ENCODE measurements around the gene SPATA6L. TPM values are rescaled to one million over a fixed set of nuclear protein-coding genes. Genes with fewer than 3 reads are reported as not detected.
"Not testable (repeated sequence)": the region's sequence is repeated elsewhere in the genome, so short reads cannot be mapped to it uniquely, and the experiment has no call there.

SPATA6L gene
- total RNA-seq, 1 donor from 2014 or later = 0.27 TPM

DNA sequence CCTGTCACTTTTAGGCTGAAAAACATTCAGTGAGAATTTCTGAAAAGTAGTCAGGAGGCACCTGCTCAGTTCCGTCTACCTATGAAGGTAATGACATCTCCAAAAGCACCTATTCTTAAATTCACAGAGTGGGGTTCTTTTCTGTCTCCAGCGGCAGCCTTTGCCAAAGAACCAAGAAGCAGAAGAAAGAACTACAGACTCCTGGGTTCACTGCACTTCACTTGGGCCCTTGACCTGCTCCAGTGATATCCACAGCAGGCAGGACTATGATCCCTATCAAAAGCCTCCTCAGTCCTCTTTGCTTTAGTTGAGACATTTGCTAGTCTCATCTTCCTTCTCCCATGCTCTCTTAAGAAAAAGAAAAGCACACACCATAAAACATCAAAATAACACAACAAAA is 23.9 kb downstream of the SPATA6L start:
- intact Hi-C loops (cut with micrococcal nuclease) = loop anchor here (5.0 kb wide), 1 partner anchor 325 kb away; no protein-coding TSS in a partner anchor

DNA sequence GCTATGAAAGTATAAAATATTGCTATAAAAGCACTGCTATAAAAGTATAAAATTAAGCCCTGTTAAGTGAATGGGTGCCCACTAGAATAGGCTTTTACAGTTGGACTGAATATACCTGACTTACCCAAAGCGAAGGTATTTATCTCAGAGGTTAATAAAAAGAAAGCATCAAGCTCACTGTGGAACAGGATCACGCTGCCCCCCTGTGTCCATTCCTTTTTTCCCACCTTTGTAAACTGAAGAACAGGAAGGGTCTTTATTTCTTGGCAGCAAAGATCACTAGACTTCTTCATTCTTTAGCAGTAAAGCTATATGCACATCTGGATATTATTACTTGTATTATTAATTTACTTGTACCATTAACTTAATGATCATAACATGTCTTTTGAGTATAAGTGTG is 26.3 kb downstream of the SPATA6L start:
- intact Hi-C loops (cut with micrococcal nuclease) = loop anchor here (2.0 to 5.0 kb wide), 2 partner anchors 253 to 323 kb away; no protein-coding TSS in a partner anchor

DNA sequence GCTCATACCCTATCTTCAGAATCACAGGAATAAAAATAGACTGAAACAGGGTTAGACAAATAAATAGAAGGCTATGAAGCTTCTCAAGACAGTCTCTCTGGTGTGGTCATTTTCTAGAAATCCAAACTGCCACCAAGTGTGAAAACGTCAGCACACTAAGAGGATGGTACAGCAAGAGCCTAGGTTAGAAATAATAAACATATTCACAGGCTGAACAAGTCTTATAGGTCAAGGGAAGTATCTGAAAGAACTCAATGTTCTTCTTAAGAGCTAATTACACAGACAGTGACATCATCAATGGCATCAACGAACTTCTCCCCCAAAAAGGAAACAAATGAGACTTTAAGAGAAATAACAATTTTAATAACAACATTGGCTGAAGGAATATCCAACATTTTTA is 26.9 kb downstream of the SPATA6L start:
- intact Hi-C loops (cut with micrococcal nuclease) = loop anchor here (10.0 kb wide), 1 partner anchor 65 kb away; no protein-coding TSS in a partner anchor

DNA sequence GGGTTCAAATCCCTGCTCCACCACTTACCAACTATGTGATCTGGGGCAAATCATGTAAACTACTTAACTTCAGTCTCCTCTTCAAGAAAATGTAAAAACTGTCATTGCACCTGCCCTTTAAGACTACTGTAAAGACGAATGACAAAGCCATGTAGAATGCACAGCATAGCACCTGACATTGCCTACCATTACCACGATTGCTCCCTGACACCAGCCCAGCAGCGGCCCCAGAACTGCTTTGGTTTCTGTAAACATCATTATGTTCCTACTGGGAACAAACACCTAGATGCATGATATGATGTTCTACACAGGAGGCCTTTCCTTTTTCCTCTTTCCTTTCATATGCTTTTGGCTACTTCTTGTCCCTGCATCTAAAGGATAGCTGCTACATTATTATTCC is 27.3 kb downstream of the SPATA6L start:
- intact Hi-C loops (cut with micrococcal nuclease) = loop anchor here (10.0 kb wide), 1 partner anchor 64 kb away; no protein-coding TSS in a partner anchor

DNA sequence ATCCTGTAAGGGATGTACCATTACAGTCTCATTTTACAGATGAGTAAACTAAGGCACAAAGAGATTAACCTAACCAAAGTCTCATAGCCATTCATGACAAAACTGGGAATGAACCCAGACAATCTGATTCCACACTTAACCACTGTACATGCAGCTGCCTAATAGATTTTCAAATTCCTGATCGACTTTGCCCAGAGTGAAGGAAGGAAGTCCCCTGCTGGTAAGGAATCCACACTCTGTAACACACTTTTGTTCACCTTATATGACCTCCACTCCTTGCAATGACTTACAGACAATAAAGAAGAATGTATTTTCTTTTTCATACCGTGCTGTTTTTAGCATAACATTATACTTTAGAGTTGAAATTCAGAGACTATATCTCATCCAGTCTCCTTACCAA is 35.4 kb downstream of the SPATA6L start:
- intact Hi-C loops (cut with micrococcal nuclease) = loop anchor here (10.0 kb wide), 1 partner anchor 56 kb away; no protein-coding TSS in a partner anchor

DNA sequence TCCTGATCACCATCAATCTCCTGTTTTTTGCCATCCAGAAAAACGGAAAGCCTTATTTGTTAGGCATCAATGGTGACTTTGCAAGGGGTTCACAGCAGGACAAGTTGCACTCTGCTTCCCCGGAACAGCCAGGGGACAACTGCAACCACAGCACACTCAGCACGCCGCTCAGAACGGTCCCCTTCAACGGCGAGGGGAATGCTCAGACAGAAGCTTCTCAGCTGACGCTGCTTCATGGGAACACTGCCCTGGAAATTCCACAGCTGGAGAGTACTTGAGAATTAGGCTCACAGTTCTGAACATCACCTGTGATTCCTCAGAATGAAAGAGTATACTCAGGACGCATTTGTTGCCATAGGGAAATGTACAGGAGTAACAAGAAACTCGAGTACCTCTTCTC is 44.3 kb downstream of the SPATA6L start:
- intact Hi-C loops (cut with micrococcal nuclease) = no loop called here

DNA sequence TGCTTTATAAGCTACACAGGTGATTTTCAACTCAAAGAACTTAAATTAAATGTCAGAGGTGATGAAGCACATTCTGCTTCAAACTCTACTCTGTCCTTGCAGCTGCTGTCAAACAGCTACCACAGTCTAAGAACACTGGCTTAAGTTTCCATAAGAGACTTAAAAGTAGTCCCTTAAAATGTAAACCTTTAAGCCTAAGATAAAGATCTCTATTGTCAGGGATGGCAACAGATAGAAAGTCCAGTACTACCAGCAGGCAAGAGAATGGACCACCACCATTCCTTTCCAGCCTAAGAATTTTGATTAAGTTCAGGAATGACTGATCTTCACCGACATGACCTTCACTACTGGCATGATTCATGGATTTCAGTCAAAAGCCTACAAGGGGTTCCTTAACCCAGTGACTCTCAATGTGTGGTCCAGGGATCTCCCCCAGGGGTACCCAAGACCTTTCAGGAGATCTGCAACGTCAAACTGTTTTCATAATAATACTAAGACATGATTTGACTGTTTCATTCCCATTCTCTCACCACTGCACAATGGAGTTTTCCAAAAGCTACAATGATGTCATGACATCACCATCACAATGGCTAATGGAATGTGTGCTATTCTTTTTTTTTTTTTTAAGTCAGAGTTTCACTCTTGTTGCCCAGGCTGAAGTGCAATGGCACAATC is 45.3 kb downstream of the SPATA6L start:
- intact Hi-C loops (cut with micrococcal nuclease) = no loop called here

DNA sequence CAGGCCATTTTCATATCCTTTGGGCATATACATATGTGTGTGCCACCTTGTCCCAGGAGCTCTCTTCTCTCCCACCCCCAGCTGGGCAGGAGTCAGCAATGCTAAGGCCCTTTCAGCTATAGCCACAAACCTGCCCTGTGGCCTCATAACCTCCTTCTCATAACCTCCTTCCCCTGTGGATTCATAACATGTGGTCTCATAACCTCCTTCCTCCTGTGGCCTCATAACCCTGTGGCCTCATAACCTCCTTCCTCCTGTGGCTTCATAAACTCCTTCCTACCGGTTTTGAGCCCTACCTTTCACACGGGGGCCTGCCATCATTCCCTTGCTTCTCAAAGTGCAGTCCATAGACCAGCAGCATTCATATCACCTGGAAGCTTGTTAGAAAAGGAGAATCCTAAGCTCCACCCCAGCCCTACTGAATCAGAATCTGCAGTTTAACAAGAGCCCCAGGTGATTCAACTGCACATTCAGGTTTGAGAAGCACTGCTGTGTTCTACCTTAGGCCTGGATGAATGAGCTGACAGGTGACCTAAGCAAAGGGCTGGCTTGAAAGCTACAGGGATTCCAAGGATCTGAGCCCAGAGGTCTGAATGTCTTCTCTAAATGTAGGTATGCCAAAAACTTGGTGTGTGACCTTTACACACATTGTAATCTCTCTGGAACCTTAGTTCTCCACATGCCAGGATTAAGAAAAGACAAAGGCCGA is 46.1 kb downstream of the SPATA6L start:
- intact Hi-C loops (cut with micrococcal nuclease) = no loop called here

DNA sequence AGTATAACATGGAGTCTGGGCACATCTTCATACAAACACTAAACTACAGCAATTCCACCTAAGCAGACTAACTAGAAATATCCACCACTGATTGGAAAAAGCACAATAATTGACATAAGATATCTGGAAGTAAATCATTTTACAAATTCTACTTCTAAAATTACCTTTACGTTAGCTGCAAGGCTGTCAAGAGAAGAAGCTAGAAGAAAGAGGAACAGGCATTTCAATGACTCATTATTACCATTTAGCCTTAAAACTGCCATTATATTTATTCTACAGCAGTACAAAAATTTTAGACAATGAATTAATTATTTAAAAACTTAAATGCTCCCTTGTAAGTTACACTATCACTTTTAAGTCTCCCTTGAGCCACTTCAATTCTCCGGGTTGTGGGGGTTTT is 47.6 kb downstream of the SPATA6L start:
- intact Hi-C loops (cut with micrococcal nuclease) = no loop called here

DNA sequence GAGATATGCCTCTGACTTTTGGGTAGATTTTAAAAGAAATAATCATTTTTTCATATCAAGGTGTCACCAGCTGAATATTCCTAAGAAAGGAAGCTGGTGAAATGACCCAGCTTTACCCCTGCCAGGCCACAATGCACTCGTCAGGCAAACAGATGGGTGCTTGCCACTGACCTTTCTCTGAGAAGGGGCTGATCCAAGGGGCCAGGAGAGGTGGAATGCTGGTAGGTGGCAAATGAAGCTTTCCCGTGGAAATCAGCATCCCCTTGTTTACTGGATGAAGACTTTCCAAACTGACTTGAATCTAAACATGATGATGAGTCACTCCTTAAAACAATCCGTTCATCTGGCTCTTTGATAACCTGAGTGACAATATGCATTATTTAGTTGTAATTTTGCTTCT is 48.5 kb downstream of the SPATA6L start:
- intact Hi-C loops (cut with micrococcal nuclease) = no loop called here

DNA sequence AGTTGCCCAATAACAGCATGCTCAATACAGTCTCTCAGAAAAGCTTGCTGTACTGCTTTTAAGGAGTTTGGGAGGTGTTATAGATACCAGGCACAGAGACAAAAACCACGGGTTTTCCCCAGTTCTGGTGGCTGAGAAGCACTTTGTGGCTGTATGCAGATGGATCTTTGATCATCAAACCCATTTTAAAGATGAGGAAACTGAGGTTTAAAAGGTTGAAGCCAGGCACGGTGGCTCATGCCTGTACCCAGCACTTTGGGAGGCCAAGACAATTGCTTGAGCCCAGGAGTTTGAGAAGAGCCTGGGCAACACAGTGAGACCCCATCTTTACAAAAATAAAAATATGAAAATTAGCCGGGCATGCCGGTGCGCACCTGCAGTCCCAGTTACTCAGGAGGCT is 50.5 kb downstream of the SPATA6L start:
- intact Hi-C loops (cut with micrococcal nuclease) = no loop called here

DNA sequence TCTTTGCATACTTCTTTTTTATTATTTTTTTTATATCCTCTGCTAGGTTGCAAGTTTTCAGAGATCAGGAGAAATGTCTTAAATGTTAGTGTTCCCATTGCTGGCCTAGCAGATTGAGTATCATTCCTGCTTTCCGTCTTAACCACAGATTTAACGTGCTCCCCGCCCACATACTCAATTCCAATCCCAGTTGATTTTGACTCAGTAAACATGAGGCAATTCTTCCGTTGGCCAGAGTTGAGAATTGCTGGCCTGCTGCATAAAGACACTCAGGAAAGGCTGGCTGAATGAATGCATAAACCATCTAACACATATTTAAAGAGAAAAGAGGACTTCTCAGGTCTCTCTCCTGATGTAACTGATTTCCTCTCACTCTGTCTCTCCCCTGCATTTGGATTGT is 51.0 kb downstream of the SPATA6L start:
- intact Hi-C loops (cut with micrococcal nuclease) = no loop called here

DNA sequence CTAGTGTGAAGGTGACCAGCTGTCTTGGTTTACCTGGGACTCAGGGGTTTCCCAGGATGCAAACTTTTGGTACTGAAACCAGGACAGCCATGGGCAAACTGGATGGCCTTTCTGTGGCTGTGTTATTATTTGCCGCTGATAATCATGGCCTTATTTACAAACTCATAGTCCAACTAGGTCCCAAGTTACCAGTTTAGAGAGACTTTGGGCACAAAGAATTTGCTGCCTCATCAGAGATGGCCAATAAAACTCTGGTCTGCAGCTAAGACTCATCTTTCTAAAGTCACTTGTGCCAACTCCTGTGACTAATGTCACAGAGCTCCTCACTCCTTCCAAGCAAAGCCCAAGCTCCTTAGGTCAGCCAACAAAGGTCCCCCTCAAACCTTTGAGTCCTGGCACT is 51.7 kb downstream of the SPATA6L start:
- intact Hi-C loops (cut with micrococcal nuclease) = no loop called here

DNA sequence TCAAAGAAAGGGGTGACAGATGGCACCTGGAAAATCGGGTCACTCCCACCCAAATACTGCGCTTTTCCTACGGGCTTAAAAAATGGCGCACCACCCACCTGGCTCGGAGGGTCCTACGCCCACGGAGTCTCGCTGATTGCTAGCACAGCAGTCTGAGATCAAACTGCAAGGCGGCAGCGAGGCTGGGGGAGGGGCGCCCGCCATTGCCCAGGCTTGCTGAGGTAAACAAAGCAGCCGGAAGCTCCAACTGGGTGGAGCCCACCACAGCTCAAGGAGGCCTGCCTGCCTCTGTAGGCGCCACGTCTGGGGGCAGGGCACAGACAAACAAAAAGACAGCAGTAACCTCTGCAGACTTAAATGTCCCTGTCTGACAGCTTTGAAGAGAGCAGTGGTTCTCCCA is 60.2 kb downstream of the SPATA6L start:
- intact Hi-C loops (cut with micrococcal nuclease) = not testable (repeated sequence)

DNA sequence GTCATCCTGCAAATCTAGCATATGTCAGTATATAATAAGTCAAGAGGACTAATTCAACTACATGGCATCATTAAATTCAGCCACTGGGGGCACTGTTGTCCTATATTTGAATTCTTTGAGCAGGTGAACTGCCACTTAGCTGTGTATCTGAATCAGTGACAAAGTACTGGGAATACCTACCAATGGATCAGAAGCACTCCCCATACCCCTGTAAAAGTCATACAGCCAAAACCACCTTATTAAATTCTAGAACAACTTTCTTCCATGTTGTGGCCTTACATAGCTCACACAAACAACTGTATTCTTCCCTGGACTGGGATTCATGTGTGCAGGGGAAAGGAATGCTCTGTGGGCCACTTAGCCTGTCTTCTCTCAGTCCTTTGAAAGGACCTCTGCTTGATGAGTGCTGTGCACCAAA is 61.6 kb downstream of the SPATA6L start:
- intact Hi-C loops (cut with micrococcal nuclease) = loop anchor here (2.0 kb wide), 1 partner anchor 58 kb away; the partner anchor contains the start of gene PLPP6

DNA sequence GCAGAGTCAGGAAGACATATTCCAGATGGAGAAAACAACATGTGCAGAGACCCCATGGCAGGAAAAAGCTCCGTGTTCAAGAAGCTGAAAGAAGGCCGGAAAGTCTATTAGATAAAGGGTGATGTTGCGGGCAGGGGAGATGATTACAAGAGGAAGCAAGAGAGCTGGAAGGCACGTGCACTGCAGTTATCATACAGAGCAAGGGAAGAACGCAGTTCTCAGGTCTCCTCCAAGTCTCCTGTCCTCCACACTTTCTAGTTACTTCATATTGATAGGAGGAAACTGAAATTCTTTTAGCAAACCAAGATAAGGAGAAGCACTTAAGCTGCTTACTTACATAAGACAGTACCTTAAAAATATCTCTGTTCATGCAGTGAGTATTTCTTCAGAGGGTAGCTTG is 62.5 kb downstream of the SPATA6L start:
- intact Hi-C loops (cut with micrococcal nuclease) = loop anchor here (2.0 kb wide), 1 partner anchor 59 kb away; the partner anchor contains the start of gene PLPP6

DNA sequence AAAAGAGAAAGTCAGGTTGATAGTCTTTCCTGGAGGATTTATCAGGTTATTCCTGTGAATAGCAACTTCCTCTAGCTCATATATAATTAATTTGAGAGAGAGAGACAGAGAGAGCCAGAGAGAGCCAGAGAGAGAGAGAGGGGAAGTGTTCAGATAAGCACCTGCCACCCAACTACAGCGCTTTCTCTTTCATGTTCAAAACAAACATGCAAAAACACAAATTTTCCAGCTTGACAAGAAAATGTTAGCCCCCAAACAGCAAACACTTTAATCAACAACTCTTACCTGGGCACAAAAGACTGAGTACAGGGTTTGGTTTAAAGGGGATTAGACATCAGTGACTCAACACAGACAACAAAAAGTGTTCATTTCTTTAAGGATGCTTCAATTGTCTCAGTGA is 65.9 kb downstream of the SPATA6L start:
- intact Hi-C loops (cut with micrococcal nuclease) = no loop called here

DNA sequence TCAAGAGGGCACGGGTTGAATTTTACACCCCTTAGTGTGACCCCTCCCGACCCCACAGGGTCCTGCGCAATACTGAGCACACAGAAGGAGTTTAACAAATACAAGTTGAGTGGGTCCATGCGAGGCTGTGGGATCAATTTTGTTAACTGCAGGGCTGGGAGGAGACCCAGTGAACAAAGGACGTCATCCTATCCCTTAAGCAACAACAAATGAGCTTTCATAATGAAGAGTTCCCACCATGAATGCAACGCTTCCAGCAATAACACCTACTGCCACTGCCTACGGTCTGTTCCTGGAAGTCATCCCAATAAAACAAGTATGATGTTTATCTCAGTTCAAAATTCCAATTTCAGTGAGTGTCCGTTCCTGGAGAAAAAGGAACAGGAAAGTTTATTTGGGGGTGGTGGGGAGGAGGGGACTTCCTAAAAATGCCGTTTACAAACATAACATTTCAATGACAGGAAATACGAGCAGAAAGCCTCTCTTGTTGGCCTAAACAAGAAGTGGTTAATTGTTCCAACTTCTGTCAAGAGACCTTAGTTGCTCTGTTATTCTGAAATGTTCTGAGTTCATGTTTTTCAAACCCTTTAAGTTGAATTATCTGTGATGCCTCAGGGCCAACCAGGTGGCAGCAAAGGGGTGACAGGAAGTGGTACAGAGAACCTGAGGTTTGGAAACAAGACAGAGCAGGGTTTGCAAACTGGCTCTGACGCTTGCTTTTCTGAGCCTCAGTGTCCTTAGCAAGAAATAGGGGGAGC is 69.9 kb downstream of the SPATA6L start:
- intact Hi-C loops (cut with micrococcal nuclease) = no loop called here

DNA sequence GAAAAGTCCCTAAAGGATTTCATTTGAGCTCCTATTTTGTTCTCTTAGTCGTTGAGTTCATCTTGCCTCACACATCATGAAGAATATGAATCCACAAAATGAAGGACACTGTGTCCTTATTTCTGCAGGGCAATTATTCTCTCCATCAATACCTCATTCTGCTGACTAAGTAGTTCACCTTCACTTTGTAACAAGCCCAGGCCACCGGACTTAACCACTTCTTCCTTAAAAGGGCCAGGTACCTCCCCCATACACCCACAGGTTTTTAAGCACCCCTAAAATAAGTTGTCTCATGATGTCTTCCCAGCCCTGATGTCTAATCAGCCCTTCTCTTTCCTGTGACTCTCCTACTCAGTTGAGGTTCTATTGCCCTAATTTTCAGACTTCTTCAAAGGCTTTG is 71.3 kb downstream of the SPATA6L start:
- intact Hi-C loops (cut with micrococcal nuclease) = no loop called here

DNA sequence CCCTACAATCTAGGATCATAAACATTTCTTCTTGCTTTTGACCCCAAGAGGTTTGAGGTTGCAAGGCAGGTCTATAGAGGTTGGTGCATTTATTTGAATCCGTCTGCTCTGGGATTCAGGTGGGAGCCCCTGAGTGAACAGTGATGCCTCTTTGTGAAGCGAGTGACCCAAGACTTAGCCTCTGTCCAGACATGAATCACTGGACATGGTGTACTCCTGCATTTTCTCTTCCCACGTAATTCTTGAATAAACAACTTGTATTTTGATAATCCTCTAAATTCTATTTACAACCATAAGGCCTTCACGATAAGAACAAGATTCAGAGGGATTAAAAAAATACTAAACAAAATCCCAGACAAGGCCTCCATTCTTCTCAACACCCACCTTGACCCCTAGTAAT is 71.7 kb downstream of the SPATA6L start:
- intact Hi-C loops (cut with micrococcal nuclease) = no loop called here

DNA sequence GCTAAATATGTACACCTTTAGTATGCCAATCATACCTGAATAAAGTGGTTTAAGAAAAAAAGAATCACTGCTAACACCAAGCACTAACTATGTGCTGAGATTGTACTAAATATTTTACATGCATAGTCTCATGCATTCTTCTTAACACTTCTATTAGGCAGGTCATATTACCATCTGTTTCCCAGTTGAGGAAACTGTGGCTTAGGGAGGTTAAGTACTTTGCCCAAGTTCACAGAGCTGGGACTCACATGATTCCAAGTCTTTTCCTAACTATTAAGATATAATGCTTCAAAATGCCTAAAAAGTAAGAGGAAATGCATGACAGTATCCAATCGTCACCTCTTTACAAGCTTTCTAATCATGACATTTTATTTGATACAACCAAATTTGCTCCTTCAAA is 73.4 kb downstream of the SPATA6L start:
- intact Hi-C loops (cut with micrococcal nuclease) = no loop called here

DNA sequence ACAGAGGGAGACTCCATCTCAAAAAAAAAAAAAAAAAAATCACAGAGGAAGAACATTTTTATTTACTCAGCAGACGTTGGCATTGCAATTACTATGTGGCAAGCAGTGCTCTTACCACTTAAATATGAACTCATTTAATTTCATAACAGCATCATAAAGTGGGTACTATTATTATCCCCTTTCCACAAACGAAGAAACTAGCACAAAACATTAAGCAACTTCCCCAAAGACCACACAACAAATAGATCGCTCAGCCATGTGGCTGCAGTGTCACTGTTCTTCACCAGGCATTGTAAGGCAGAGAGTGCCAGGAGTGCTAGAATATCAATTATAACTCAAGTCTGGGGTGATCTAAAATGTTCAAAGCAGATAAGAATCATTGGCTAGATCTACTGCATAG is 74.0 kb downstream of the SPATA6L start:
- intact Hi-C loops (cut with micrococcal nuclease) = no loop called here
